Stimulated activated CD8-positive, alpha-beta memory T cell treated with anti-CD3 and anti-CD28 coated beads, Interleukin-2, amount 100 ng/mL, for 1 hour (primary cell): ENCODE results near the gene SYNE2.
"Not testable (repeated sequence)": the region's sequence is repeated elsewhere in the genome, so short reads cannot be mapped to it uniquely, and the experiment has no call there.

Source experiments
- DNase-seq, 2 donors: peaks; one replicate each; pipeline ENCODE4 v3.0.0-alpha.2; 2020; ENCODE audit warnings: low read depth in 2 of 2

SYNE2 gene, protein sequence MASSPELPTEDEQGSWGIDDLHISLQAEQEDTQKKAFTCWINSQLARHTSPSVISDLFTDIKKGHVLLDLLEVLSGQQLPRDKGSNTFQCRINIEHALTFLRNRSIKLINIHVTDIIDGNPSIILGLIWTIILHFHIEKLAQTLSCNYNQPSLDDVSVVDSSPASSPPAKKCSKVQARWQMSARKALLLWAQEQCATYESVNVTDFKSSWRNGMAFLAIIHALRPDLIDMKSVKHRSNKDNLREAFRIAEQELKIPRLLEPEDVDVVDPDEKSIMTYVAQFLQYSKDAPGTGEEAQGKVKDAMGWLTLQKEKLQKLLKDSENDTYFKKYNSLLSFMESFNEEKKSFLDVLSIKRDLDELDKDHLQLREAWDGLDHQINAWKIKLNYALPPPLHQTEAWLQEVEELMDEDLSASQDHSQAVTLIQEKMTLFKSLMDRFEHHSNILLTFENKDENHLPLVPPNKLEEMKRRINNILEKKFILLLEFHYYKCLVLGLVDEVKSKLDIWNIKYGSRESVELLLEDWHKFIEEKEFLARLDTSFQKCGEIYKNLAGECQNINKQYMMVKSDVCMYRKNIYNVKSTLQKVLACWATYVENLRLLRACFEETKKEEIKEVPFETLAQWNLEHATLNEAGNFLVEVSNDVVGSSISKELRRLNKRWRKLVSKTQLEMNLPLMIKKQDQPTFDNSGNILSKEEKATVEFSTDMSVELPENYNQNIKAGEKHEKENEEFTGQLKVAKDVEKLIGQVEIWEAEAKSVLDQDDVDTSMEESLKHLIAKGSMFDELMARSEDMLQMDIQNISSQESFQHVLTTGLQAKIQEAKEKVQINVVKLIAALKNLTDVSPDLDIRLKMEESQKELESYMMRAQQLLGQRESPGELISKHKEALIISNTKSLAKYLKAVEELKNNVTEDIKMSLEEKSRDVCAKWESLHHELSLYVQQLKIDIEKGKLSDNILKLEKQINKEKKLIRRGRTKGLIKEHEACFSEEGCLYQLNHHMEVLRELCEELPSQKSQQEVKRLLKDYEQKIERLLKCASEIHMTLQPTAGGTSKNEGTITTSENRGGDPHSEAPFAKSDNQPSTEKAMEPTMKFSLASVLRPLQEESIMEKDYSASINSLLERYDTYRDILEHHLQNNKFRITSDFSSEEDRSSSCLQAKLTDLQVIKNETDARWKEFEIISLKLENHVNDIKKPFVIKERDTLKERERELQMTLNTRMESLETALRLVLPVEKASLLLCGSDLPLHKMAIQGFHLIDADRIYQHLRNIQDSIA (N-terminal part only)

DNA sequence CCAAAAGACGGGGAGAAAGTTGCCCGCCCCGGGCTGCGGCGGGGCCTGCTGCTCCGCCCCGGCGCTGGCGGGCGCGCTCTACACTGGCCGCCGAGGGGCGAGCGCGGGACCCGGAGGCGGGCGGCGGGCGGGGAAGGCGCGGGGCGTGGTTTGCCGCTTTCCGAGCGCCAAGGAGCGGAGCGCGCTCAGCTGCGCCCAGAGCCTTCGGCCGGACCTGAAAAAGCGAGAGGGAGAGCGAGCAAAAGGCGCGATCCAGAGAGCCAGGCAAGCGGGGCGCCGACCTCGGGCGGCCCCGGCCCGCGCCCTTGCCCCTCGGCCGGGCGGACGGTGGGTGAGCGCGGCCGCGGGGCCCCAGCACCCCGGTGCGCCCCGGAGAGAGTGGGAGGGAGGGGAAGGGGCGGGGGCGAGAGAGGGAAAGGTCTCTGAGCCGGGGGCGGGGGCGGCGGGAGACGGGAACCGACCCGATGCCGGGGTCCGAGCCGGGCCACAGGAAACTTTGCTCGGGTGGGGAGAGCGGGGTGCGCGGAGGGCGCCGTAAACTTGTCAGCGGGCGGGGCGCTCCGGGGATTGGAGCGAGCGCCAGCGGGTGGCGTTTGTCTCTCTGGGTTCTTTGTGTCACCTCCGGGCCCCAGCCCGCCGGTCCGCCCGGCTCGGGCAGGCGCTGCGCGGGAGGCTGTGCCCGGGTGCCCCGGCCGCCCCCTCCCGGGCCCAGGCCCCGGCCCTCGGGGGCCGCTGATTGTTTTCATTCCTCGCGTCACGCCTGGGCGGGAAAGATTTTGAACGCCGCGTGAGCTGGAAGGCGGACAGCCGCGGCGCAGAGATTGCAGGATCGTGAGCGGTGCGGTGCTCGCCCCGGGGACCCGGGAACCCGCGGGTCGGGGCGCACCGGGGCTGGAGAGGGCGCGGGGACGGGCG lies at the start of gene SYNE2:
Gene SYNE2, plus strand, starts transcription at position 188 of the 915 bp plus-strand sequence. CDS start 56,145 bp downstream, outside the sequence.
- DNase-seq, result peak; percentile 60 to 70

DNA sequence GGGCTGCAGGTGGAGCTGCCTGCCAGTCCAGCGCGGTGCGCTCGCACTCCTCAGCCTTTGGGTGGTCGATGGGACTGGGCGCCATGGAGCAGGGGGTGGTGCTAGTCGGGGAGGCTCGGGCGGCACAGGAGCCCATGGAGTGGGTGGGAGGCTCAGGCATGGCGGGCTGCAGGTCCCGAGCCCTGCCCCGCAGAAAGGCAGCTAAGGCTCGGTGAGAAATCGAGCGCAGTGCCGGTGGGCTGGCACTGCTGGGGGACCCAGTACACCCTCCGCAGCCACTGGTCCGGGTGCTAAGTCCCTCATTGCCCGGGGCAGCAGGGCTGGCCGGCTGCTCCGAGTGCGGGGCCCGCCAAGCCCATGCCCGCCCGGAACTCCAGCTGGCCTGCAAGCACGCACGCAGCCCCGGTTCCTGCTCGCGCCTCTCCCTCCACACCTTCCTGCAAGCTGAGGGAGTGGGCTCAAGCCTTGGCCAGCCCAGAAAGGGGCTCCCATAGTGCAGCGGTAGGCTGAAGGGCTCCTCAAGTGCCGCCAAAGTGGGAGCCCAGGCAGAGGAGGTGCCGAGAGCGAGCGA lies 49.5 kb upstream of the SYNE2 start:
- DNase-seq, result not testable (repeated sequence)

DNA sequence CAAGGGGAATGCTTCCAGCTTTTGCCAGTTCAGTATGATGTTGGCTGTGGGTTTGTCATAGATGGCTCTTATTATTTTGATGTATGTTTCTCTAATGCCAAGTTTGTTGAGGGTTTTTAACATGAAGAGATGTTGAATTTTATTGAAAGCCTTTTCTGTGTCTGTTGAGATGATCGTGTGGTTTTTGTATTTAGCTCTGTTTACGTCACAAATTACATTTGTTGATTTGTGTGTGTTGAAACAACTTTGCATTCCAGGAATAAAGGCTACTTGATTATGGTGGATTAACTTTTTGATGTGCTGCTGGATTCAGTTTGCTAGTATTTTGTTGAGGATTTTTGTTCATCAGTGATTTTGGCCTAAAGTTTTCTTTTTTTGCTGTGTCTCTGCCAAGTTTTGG lies 46.7 kb upstream of the SYNE2 start:
- not testable (repeated sequence) for DNase-seq

DNA sequence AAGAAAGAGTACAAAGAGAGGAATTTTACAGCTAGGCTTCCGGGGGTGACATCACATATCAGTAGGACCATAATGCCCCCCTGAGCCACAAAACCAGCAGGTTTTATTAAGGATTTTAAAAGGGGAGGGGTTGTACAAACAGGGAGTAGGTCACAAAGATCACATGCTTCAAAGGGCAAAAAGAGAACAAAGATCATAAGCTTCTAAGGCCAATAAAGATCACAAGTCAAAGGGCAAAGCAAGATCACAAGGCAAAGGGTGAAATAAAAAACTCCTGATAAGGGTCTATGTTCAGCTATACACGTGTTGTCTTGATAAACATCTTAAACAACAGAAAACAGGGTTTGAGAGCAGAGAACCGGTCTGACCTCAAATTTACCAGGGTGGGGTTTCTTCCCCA lies 41.1 kb upstream of the SYNE2 start:
- DNase-seq, result not testable (repeated sequence)

DNA sequence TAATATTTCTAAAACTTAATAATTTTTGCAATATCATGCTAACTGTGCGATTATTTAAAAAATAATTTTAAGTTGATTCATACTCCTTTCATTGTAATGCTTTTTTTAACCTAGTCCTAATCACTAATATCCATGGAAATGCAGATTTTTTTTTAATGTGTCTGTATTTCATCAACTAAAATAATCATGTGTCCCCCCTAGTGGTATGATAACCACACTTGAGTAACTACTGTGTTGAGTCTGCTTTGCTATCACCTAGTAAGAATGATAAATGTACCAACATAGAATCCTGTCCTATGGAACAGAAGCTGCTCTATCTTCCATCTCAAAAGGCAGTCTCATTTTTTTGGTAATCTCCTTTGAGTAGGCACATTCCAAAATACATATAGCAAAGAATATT lies 19.1 kb upstream of the SYNE2 start:
- DNase-seq, result no peak

DNA sequence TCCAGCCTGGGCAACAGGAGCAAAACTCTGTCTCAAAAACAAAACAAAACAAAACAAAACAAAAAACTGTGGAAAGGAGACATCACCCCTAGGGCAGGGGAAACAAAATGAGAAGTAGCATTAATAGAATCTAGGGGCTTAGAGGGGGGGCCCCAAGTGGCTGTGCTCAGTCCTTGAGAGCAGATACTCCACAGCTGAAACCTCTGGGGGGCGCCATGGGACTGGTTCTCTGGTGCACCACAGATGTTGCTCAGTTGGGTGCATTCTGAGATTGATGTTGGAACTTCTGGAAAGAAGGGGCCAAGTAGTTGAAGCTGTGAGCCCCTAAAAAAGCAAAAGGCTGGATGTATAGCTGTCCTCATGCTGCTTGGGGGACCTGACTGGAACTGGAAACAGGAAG lies 11.8 kb upstream of the SYNE2 start:
- peak; percentile 46 to 53 for DNase-seq

DNA sequence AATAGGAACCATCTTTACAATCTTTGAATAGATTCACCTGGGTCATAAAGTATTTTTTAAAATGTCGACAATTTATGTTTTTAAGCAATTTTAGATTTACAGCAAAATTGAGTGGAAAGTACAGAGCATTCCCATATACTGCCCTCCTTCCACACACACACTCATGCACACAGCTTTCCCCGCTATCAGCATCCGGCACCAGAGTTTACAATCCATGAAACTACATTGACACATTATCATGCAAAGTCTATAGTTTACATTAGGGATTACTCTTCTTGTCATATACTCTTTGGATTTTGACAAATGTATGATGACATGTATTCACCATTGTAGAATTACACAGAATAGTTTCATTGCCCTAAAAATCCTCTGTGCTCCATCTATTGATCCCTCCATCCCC lies 9.0 kb upstream of the SYNE2 start:
- DNase-seq, result no peak

DNA sequence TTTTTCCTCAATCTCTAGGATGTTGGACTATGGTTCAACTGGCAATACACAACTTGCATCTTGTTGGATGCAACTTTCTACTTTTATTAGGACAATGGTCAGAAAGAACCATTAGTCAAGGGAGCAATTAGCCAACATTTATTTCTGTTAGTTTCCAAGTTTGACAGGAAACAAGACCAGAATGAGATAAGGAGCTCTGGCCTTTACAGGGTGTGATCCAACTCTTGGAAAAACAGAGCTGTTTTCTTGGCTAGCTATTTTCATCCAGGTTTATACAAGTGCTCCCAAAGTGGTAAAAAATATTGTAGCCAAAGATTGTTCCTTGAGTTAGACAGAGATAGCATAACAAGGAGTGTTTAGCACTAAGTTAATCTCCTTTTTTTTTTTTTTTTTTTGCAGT lies 3.9 kb upstream of the SYNE2 start:
- no peak for DNase-seq

DNA sequence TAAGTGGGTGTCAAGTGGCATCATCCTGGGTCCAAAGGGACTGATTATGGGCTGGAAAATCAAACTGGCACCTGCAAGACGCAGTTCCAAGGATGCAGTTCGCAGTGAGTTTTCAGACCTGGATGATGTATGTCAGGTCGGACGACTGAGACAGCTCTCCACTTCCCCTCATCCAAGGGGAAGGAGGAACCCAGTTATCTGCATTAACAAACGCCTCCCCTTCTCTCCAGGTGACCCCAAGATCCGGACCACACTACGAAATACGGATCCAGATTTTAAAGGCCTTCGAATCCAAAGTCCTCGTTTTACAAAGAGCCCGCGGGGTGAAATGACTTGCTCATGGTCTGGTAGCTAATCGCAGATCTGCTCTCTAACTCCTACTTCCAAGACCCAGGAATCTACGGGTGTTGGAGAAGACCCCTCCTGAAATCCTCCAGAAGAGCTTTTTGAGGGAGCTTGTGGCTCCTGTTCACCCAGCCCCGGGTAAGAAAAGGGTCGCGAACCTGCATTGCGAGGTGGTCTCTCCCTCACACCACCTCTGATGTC lies 460 bp upstream of the SYNE2 start:
- no peak for DNase-seq

DNA sequence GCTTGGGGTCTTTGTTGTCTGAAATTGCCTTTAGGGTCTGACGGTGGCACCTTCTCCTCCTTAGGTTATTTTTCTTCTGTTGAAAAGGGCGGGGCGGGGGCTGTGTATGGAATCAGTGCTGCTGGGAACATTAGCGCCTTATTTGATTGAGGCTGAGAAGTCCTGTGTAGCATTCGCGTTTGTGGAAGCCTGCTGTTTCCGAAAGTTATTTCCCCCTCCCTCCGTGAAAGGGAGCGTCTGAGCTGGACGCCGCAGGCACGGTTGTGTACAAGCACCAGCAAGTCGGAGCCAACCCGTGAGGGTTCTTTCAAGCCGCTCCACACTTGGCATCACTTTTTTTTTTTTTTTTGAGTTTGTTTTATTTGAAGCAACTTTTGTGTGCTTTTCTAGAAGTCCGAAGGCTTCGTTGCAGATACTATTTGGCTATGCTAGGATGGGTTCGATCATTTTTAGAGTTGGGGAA lies 1.1 kb downstream of the SYNE2 start:
- DNase-seq, result peak; percentile 24 to 36

DNA sequence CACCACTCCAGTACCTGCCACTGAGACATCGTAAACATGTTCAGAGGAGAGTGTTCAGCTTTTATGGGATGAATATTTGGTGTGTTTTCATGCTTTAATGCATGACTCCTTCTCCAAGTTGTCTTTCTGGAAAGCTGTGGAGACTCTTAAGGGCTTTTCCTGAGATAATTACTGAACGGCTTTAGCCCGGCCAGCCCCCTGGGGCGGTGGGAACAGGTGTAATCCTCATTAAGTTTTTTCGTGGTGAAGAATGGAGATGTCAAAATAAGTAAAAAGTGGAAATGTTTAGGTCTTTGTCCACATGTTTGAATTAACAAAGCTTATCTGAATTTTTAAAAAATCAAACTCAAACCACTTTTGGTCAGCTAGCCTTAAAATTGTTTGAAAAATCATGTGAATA lies 1.5 kb downstream of the SYNE2 start:
- no peak for DNase-seq

DNA sequence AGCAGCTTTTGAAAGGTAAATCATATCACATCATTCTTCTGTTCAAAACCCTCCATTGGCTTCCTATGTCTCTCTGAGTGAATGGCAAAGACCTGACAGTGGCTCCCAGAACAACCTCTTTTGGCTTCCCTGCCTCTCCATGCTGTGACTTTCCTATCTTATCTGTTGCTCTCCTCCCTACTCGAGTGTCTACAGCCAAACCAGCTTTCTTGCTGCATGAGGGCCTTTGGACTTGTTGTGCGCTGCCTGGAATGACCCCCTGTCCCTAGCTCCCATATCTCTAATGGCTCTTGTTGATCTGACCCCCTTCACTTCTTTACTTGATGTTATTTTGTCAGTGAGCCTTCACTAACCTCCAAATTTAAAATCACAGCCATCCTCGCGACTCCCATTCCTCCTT lies 2.5 kb downstream of the SYNE2 start:
- no peak for DNase-seq

DNA sequence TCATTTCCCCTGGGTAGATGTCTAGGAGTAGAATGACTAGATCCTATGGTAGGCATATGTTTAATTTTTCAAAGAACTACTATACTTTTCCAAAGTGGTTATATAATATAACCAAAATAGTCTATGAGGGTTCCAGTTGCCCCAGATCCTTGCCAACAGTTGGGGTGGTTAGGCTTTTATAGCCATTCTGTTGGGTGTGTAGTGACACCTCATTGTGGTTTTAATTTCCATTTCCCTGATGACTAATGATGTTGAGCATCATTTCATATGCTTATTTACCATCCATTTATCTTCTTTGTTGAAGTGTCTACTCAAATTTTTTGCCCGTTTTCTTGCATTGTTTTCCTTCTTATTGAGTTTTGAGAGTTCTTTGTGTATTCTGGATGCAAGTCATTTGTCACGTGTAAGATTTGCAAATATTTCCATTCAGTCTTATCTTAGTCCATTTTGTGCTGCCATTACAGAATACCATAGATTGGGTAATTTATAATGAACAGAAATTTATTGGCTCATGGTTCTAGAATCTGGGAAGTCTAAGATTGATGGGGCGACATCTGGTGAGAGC lies 4.7 kb downstream of the SYNE2 start:
- no peak for DNase-seq

DNA sequence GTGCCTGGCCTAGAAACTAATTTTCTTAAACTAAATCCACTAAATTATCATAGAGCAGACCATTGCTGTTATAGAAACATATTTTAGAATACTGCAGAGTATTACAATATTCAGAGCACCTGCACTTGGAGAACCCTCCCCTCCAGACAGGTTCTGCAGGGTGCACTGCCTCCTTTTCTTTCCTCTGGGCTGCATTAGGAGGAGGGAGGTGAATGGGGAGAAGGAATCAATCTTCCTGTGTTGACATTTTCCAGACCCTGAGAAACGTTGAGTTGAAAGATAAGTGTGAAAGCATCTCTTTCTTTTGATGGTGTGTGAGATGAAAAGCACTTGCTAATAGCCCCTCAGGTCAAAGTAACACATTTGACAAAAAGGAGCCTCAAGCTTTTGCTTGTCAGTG lies 7.3 kb downstream of the SYNE2 start:
- DNase-seq, result no peak

DNA sequence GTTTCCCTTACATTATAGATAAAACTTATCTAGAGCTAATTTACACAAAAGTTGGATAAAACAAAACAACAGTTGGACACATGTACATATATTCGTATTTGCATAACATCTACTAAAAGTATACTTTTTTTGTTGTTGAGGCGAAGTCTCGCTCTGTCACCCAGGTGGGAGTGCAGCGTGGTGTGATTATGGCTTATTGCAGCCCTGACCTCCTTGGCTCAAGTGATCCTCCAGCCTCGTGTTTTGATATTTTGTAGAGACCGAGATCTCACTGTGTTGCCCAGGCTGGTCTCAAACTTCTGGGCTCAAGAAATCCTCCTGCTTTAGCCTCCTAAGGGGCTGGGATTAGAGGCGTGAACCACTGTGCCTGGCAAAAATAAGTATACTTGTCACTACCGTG lies 9.4 kb downstream of the SYNE2 start:
- no peak for DNase-seq

DNA sequence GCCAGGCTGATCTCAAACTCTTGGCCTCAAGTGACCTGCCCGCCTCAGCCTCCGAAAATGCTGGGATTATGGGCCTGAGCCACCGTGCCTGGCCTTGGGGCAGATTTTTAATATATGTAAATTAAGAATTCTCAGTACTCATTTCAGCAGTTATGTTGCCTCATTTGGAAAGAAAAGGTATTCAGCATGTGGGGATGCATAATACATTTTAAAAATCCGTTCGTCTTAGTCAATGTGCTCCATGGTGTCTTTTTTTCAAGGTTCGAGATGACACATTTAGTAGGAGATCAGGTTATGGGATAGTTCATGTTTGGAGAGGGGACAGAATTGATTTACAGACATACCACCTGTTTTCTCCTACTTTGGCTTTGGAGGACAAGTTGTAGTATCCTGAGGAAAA lies 10.2 kb downstream of the SYNE2 start:
- DNase-seq, result no peak

DNA sequence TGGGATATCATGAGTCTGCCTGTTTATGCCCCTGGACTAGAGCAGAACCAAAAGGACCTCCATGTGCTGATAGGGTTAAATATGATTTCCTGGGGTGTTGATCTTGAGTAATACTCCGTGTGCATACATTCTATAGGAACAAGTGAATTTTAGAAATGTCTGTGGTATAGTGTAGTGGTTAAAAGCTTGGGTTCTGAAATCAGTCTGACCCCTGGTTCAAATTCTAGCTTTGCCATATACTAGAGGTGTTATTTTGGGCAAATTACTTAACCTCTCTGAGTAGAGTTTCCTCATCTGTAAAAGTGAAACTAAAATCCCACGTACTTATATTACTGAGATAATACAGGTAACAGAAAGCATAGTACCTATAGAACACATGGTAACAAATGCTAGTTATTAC lies 12.0 kb downstream of the SYNE2 start:
- not testable (repeated sequence) for DNase-seq

DNA sequence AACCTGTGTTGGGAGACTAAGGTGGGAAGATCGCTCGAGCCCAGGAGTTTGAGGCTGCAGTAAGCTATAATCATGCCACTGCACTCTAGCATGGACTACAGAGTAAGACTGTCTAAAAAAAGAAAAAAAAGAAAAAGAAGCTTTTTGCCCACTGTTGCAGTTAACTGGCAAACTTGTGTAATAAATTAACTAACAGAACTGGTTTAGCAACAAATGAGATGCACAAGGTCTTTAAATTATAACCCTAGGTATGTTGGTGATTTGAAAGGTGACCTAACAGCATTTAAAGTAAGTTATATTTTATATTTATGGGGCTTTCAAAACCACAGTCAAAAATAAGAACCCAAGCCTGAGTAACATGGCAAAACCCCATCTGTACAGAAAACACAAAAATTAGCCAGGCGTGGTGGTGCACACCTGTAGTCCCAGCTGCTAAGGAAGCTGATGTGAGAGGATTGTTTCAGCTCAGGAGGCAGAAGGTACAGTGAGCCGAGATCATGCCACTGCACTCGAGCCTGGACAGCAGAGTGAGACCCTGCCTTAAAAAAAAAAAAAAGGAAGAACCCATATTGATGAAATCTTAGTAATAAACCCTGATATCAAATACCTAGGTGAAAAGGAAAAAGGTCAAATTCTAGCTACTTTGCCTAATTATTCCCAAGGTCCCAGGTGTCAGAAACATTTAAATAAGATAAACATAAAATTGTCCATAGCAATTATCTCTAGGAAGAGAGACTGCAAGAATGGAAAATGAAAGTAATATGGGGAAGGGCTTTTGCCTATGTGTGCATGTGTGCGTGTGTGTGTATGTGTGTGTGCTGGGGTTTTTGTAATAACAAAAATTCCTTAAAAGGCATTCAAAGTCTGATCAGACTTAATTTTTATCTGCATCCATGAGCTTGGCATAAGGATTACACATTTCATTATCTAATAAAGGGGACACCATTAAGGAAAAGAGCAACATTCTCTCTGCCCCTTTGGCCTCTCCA lies 15.4 kb downstream of the SYNE2 start:
- DNase-seq, result no peak
